Parathyroid adenoma (tissue), 2 donors: ENCODE results near the gene LZTS2.

Experiments
- H2AFZ ChIP-seq: fragments of 300-600 bp; sonication (generic); one replicate; pipeline ENCODE4 v1.7.0; 2017; ENCODE audit warnings: antibody characterized with exemption, mild to moderate bottlenecking
- H3K27ac ChIP-seq: fragments of 300-600 bp; sonication (generic); one replicate; pipeline ENCODE4 v1.7.0; 2017
- H3K27me3 ChIP-seq: fragments of 300-600 bp; sonication (generic); one replicate; pipeline ENCODE4 v1.7.0; 2017; ENCODE audit warnings: low read length; ENCODE audit not compliant: control insufficient read depth, insufficient read depth
- H3K36me3 ChIP-seq: fragments of 300-600 bp; sonication (generic); one replicate; pipeline ENCODE4 v1.7.0; 2017; ENCODE audit warnings: low read length; ENCODE audit not compliant: control insufficient read depth, insufficient read depth
- H3K4me1 ChIP-seq: fragments of 300-600 bp; sonication (generic); one replicate; pipeline ENCODE4 v1.7.0; 2017; ENCODE audit warnings: control low read depth
- H3K4me2 ChIP-seq: fragments of 300-600 bp; sonication (generic); one replicate; pipeline ENCODE4 v1.7.0; 2017; ENCODE audit warnings: low read length
- H3K4me3 ChIP-seq: fragments of 300-600 bp; sonication (generic); one replicate; pipeline ENCODE4 v1.7.0; 2017; ENCODE audit warnings: low read depth, low read length
- H3K79me2 ChIP-seq: fragments of 300-600 bp; sonication (generic); one replicate; pipeline ENCODE4 v1.7.0; 2017; ENCODE audit warnings: control low read depth
- H3K9ac ChIP-seq: fragments of 300-600 bp; sonication (generic); one replicate; pipeline ENCODE4 v1.7.0; 2017; ENCODE audit warnings: mild to moderate bottlenecking
- H3K9me3 ChIP-seq: fragments of 300-600 bp; sonication (generic); one replicate; pipeline ENCODE4 v1.7.0; 2017; ENCODE audit warnings: low read length; ENCODE audit not compliant: control insufficient read depth
- CTCF ChIP-seq: fragments of 300-600 bp; sonication (generic); IDR thresholded peaks from one replicate; pipeline ENCODE4 v1.7.0; 2017; ENCODE audit warnings: antibody characterized with exemption, mild to moderate bottlenecking
- donor health status: primary hyperparathyroidism.

LZTS2 gene

GRCh38 chr10:100969187-100970075, 30.2 kb upstream of the LZTS2 start, which contains the start of gene SEMA4G:
Gene SEMA4G, plus strand, starts transcription at chr10:100969504. Its CDS starts 3,409 bp downstream, at chr10:100972913.
- Histone ChIP-seq H3K9me3 (no peaks in the 10 kb centered on the region), H2AFZ (peak within 1 kb of the TSS; percentile 90), H3K9ac (no peak within 1 kb of the TSS), H3K4me1 (peaks cover 10% of the 10 kb centered on the region), H3K4me2 (peak within 1 kb of the TSS; percentile 86), H3K36me3 (no peaks in the 10 kb centered on the region), H3K27ac (no peak within 1 kb of the TSS), H3K4me3 (peak within 1 kb of the TSS; percentile 57), H3K27me3 (no peaks in the 10 kb centered on the region), H3K79me2 (no peaks in the 10 kb centered on the region)
- peak; percentile 57 for TF ChIP-seq CTCF

- Histone ChIP-seq H3K27ac (no peak overlapping the region), H2AFZ (peak overlapping the region; percentile 90), H3K9me3 (no peaks in the 10 kb centered on the region), H3K4me3 (peak overlapping the region; percentile 57), H3K4me2 (peak overlapping the region; percentile 86), H3K4me1 (peaks cover 10% of the 10 kb centered on the region), H3K27me3 (no peaks in the 10 kb centered on the region), H3K79me2 (no peaks in the 10 kb centered on the region), H3K9ac (no peak overlapping the region), H3K36me3 (no peaks in the 10 kb centered on the region)
- TF ChIP-seq CTCF = no peak
These were observed 29.3 kb upstream of the LZTS2 start for GRCh38 chr10:100970076-100970913.

GRCh38 chr10:100970914-100971811, 28.4 kb upstream of the LZTS2 start:
- Histone ChIP-seq H3K27me3 (no peaks in the 10 kb centered on the region), H3K36me3 (no peaks in the 10 kb centered on the region), H3K9ac (no peak overlapping the region), H3K4me1 (peaks cover 10% of the 10 kb centered on the region), H3K27ac (no peak overlapping the region), H3K79me2 (no peaks in the 10 kb centered on the region), H3K4me3 (no peak overlapping the region), H3K9me3 (no peaks in the 10 kb centered on the region), H3K4me2 (no peak overlapping the region), H2AFZ (no peak overlapping the region)
- TF ChIP-seq CTCF = no peak

DNA sequence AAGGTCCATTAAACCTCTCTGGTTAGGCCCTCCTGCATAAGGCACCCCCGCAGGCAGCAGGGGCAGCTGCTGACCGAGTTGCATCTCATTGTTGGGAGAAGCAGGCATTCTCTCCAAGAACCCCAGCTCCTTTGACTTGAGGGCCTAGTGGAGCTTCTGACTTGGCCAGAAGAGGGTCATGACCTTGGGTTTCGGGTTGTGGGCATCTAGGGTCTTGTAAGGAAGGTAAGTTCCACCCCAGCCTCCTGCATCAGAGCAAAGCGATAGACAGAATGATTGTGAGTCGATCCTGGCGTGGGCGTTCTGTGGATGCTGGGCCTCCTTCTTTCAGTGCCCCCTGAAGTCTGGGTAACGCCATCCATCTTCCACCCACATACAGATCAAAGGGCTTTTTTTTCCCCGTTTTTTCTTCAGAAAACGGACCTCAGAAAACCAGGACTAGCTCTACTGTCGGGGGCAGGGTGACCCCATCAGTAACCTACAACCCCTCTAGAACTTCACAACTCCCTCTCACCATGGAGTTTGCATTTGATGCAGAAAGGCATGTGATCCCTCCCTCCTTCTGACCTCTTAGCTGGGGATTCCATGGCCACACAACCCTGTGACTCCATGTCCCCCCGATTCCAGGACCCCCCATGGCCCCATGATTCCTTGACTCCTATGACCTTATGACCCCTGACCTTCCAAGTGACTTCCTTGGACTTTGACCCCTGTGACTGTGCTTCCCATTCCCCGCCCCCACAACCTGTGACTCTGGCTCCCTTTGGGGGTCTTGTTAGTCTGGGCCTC, 27.3 kb upstream of the LZTS2 start:
- no peak overlapping the region for H2AFZ ChIP-seq
- H3K27me3 ChIP-seq = no peaks in the 10 kb centered on the region
- no peak overlapping the region for H3K27ac ChIP-seq
- H3K4me2 ChIP-seq = no peak overlapping the region
- no peak overlapping the region for H3K4me3 ChIP-seq
- H3K9ac ChIP-seq = no peak overlapping the region
- no peaks in the 10 kb centered on the region for H3K36me3 ChIP-seq
- H3K4me1 ChIP-seq = peaks cover 12% of the 10 kb centered on the region
- no peaks in the 10 kb centered on the region for H3K79me2 ChIP-seq
- TF ChIP-seq CTCF = no peak
- no peaks in the 10 kb centered on the region for H3K9me3 ChIP-seq
